SK-N-SH (cell line): ENCODE data around the gene MAN1A2.

ENCODE experiments used
- CTCF ChIP-seq: fragments of 200-600 bp; sonication (generic); IDR thresholded peaks from 2 replicates; pipeline ENCODE4 v1.6.1; 2017; ENCODE audit warnings: antibody characterized with exemption, mild to moderate bottlenecking, moderate library complexity
- EP300 ChIP-seq, 2 experiments: IDR thresholded peaks; 2 replicates each; pipeline versions ENCODE4 v1.4.0 to v1.6.1; 2012; ENCODE audit warnings: borderline replicate concordance in 1 of 2, low read depth in 1 of 2, low read length in 1 of 2
- EZH2phosphoT487 ChIP-seq: fragments of 200-600 bp; sonication (generic); IDR thresholded peaks from 2 replicates; pipeline ENCODE4 v1.6.1; 2017; ENCODE audit warnings: low read depth, mixed run types, mild to moderate bottlenecking, antibody characterized with exemption, moderate library complexity, borderline replicate concordance
- FOXJ3 ChIP-seq: sonication (generic); formaldehyde crosslinking; IDR thresholded peaks from 2 replicates; pipeline ENCODE4 v1.5.1; 2020; ENCODE audit warnings: mild to moderate bottlenecking, missing genetic modification reagents
- FOXM1 ChIP-seq: IDR thresholded peaks from 2 replicates; pipeline ENCODE4 v1.4.0; 2012; ENCODE audit warnings: low read depth, mild to moderate bottlenecking
- RCOR1 ChIP-seq: fragments of 150-350 bp; IDR thresholded peaks from 2 replicates; pipeline ENCODE4 v1.6.1; 2017; ENCODE audit warnings: antibody characterized with exemption, low read length
- REST ChIP-seq: IDR thresholded peaks from 2 replicates; pipeline ENCODE4 v1.6.1; 2012; ENCODE audit warnings: mild to moderate bottlenecking, low read depth, low read length, moderate library complexity
- SIN3A ChIP-seq: IDR thresholded peaks from 2 replicates; pipeline ENCODE4 v1.6.1; 2012; ENCODE audit warnings: low read depth, mild to moderate bottlenecking, low read length, moderate library complexity, borderline replicate concordance
- SMC3 ChIP-seq: IDR thresholded peaks from 2 replicates; pipeline ENCODE4 v1.6.1; 2012; ENCODE audit warnings: low read depth, low read length, improper control_type of control experiment

GRCh38 chr1:117561551-117561950 lies 194.3 kb downstream of the MAN1A2 start:
- TF ChIP-seq RCOR1 (no peak), CTCF (no peak), SIN3A (no peak), SMC3 (no peak), EP300 (IDR thresholded peaks at IDR 0.05; ENCODE audit: borderline replicate concordance in 1 of 2, low read depth in 1 of 2, low read length in 1 of 2) (no peak), EZH2phosphoT487 (no peak), FOXM1 (no peak), REST (no peak), FOXJ3 (CRISPR knock-in tag) (no peak)
